ENCODE measurements around the gene RNU1-3. TPM values are rescaled to one million over a fixed set of nuclear protein-coding genes. Genes with fewer than 3 reads are reported as not detected.
"Not testable (repeated sequence)": the region's sequence is repeated elsewhere in the genome, so short reads cannot be mapped to it uniquely, and the experiment has no call there.

The RNU1-3 gene
- total RNA-seq, 1 donor from 2014 or later: under 0.01 TPM

DNA sequence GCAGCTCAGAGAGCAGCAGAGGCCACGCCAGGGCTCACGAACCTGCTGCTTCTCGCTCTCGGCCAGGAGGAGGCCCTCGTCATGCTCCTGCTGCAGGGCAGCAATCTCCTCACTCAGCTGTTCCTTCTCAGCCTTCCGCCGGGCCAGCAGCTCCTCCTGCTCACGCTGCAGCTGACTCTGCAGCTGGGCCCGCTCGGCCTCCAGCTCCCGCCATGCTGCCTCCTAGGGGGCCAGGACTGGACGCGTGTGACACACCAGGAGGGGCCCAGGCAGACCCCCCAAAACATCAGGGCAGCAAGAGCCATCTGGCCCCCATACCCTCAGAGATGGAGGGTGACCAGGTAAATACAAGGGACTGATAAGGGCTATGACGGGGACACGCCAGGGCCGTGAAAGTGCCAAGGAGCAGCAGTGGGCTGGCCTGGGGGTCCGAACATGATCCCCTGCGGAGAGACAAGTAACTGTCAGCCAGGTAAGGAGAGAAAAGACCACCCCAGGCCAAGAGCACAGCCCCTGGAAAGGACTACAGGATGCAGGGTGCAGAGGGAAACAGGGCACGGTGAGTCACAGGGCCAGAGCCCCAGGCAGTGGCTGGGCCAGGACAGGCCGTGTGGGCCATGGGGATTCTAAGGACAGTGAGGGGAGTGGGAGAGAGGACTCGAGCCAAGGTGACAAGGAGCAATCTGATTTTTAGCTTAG is 46.8 kb downstream of the RNU1-3 start:
- DNase-seq (ENCODE audit: low read depth): not testable (repeated sequence)

DNA sequence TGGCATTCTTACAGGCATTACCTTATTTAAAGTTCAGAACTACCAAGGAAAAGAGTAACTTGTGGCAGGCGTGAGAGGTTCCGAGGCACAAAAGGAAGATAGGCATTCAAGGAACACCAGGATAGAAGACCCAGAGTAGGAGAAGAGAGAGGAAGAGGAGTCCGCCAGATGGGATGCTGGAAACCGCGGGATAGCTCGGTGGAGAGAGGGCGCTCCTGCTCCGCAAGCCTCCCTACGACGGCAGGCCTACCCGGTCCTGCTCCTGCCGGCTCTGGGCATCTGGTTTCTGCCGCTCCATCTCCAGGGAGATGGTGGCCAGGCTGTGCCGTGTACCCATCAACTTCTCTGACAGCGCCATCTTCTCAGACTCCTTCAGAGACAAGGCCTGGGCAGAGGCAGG is 48.0 kb downstream of the RNU1-3 start:
- DNase-seq (ENCODE audit: low read depth): no peak

GRCh38 chr1:16617778-16618580 is 48.8 kb downstream of the RNU1-3 start:
- DNase-seq (ENCODE audit: low read depth): no peak

DNA sequence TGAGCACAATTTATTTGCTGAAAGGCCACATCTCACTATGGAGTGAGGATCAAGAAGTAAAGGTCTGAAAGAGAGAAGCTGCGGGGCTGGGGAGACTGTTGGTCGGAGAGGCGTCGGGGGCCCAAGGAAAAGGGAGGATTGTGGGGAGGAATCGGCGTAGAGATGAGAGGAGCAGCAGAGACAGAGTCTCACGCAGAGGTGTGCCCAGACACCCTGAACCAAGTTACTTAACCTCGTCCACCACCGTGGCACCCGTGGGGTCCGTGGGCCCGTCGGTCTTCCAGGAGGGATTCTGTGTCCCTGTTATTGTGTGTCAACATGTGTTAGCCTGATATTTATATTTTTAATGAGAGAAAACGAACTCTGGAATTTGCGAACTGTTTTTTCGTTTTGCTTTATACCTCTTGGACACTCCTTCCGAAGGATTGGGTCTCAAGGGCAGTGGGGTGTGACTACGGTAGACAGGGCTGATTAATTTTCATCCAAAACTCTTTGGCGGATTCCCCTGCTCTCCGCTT is 49.6 kb downstream of the RNU1-3 start:
- DNase-seq (ENCODE audit: low read depth): no peak

Other genes starting within 250 kb of the RNU1-3 start
- not detected in 2 replicates for gene SPATA21, start 229.5 kb downstream of the RNU1-3 start, total RNA-seq
- 121 and 238 TPM in 2 replicates for gene NECAP2, start 226.2 kb downstream of the RNU1-3 start, total RNA-seq
- gene RNU1-1, start 152.7 kb downstream of the RNU1-3 start, total RNA-seq: under 0.01 TPM in 2 replicates
- 8.3 and 41.8 TPM in 2 replicates for gene NBPF1, start 53.4 kb downstream of the RNU1-3 start, total RNA-seq
- gene RNU1-4, start 73.6 kb upstream of the RNU1-3 start, total RNA-seq: under 0.01 TPM in 2 replicates
- gene RNU1-2, start 229.0 kb upstream of the RNU1-3 start, total RNA-seq: under 0.01 TPM in 2 replicates